Heart right ventricle (tissue), 16 donors: Measurements from ENCODE around the gene SLC4A9. TPM values are rescaled to one million over a fixed set of nuclear protein-coding genes. Genes with fewer than 3 reads are reported as not detected.

Source experiments
- ATAC-seq, 8 donors: fragments of 200-7000 bp; cut with Tn5 transposase; one replicate each; pipeline ENCODE4 v1.9.1; 2020; ENCODE audit warnings: mild to moderate bottlenecking in 8 of 8, moderate library complexity in 8 of 8, moderate number of reproducible peaks in 1 of 8
- DNase-seq, 2 donors: peaks; one replicate each; pipeline ENCODE4 v3.0.0-alpha.2; 2020
- H3K27ac ChIP-seq, 10 donors: fragments of 200-600 bp; sonication (generic) in 2 of 10; one replicate each; pipeline versions ENCODE4 v1.5.0 to v1.8.0; 2020 to 2022; ENCODE audit warnings: mild to moderate bottlenecking in 3 of 10
- H3K27me3 ChIP-seq, 7 donors: fragments of 200-600 bp; one replicate each; pipeline ENCODE4 v1.8.0; 2021 to 2022; ENCODE audit warnings: mild to moderate bottlenecking in 2 of 7
- H3K36me3 ChIP-seq, 9 donors: fragments of 200-600 bp; sonication (generic) in 1 of 9; one replicate each; pipeline versions ENCODE4 v1.5.0 to v1.8.0; 2020 to 2022; ENCODE audit warnings: mild to moderate bottlenecking in 2 of 9
- H3K4me1 ChIP-seq, 9 donors: fragments of 200-600 bp; sonication (generic) in 1 of 9; one replicate each; pipeline versions ENCODE4 v1.5.0 to v1.8.0; 2020 to 2022; ENCODE audit warnings: mild to moderate bottlenecking in 4 of 9
- H3K4me3 ChIP-seq, 10 donors: fragments of 200-600 bp; sonication (generic) in 2 of 10; one replicate each; pipeline versions ENCODE4 v1.5.0 to v1.8.0; 2020 to 2022; ENCODE audit warnings: mild to moderate bottlenecking in 7 of 10, moderate library complexity in 2 of 10
- H3K9me3 ChIP-seq, 11 donors: fragments of 200-600 bp in 10 of 11; sonication (generic) in 2 of 11; one replicate each; pipeline versions ENCODE4 v1.5.0 to v1.8.0; 2013 to 2022; ENCODE audit warnings: mild to moderate bottlenecking in 2 of 11, control low read depth in 1 of 11, moderate library complexity in 1 of 11
- WGBS, 2 donors: extraction: QIAGEN DNeasy Blood & Tissue Kit; methylation state at CpG; one replicate each; pipeline ENCODE4 v1.1.7; 2013; ENCODE audit warnings: inconsistent platforms in 1 of 2; 5-methylcytosine and 5-hydroxymethylcytosine counted together
- intact Hi-C, 10 donors: fragments of 100-400 bp; cut with DNase I; formaldehyde crosslinking; loops; one replicate each; pipeline versions ENCODE4 v1.11.1 to v1.14.2; 2022
- polyA plus RNA-seq, 2 donors: library from polyadenylated mRNA; stranded (reverse); fragments of 200-250 nt; gene quantifications; one replicate each; pipeline ENCODE4 v1.2.3, GENCODE V29; 2013
- total RNA-seq, 10 donors: library from RNA; stranded (reverse); fragmentation: NEBNext Ultra II Directional in 3 of 10; extraction: Animal tissue kit (Norgen Biotek cat#: 25700) in 3 of 10; gene quantifications; one replicate each; pipeline versions ENCODE4 v1.2.1 to v1.2.4, GENCODE V29; 2021 to 2023
- TF ChIP-seq, protein P1 (sequence below), 9 donors: fragments of 200-600 bp; sonication (generic) in 2 of 9; IDR thresholded peaks; one replicate each; pipeline versions ENCODE4 v1.5.0 to v1.8.0; 2021 to 2022; ENCODE audit warnings: antibody characterized with exemption in 9 of 9, mild to moderate bottlenecking in 5 of 9, moderate library complexity in 1 of 9
- donor health status: Arrhythmogenic right ventricular cardiomyopathy.
- donor health status: ischemic (EF 13 %, LVEDD 7.1; RV severe dilation, severe dysfunction).
- donor health status: healthy with polysubstance abuse.
- donor health status: DM: no; HTN: yes; CAD: no.
- donor health status: DM: no; HTN: no; CAD: no.
- donor health status: ischemic (EF 25% LVEDD 6.9; RV normal size, moderate dysfunction).
- donor health status: ischemic (EF 25% LVEDD 5.7; RV mildly dilated, moderate dysfunction).
- donor health status: healthy.
- donor health status: DM: yes; HTN: yes; CAD: no.
- donor health status: Ischemic cardiomyopathy.
- donor health status: ischemic (EF 35%, LVEDD 5.7; RV mildly dilated, moderate dysfunction).
- donor health status: nonischemic (EF 11% LVEDD 7.7; RV severe dilation, severe dysfunction).
- donor health status: DM: yes; HTN: yes; CAD: no.
- donor health status: PGD.
- donor health status: ischemic (EF 29% LVEDD 5.4; RV normal size, mild dysfunction).
- donor health status: nonischemic (EF 23%, LVEDD 6.1; RV moderate dilation, normal function).

SLC4A9 gene
- total and polyA plus RNA-seq, 12 donors: 0.01 to 0.34 (median 0.20) TPM; not detected in 8

DNA sequence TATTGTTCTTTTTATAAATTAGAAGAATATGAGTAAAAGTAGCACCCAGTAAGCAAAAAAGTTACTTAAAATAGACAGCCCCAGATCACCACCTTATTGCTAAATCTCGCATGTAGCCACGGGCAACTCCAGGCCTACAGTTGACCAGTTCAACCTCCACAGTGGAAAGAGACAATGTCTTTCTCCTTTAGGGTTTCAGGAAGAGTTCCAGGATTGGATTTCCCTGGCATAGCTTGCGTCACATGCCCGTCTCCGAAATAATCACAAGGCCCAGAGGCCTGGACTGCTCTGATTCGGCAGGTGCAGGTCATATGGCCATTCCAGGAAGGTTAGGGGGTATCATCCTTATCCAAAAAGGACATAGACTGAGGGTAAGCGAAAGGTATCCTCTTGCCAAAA lies 47.2 kb upstream of the SLC4A9 start:
- WGBS, 2 donors: 56 to 58% methylated on average over 7 of the region's 7 CpGs
- intact Hi-C loops: loop anchor here in 1 of 10 donors (1.0 kb wide), 1 partner anchor 17 kb away; no protein-coding TSS in a partner anchor
- H3K27me3 ChIP-seq: no peaks in the 10 kb centered on the region
- no peak overlapping the region for H3K4me3 ChIP-seq
- DNase-seq: no peak
- no peaks in the 10 kb centered on the region for H3K36me3 ChIP-seq
- H3K4me1 ChIP-seq: peaks cover 4 to 46% (median 32%) of the 10 kb centered on the region in 9 donors
- no peaks in the 10 kb centered on the region for H3K9me3 ChIP-seq
- peak in 1 of 8 donors; percentile 25 for ATAC-seq
- TF ChIP-seq, protein P1, sequence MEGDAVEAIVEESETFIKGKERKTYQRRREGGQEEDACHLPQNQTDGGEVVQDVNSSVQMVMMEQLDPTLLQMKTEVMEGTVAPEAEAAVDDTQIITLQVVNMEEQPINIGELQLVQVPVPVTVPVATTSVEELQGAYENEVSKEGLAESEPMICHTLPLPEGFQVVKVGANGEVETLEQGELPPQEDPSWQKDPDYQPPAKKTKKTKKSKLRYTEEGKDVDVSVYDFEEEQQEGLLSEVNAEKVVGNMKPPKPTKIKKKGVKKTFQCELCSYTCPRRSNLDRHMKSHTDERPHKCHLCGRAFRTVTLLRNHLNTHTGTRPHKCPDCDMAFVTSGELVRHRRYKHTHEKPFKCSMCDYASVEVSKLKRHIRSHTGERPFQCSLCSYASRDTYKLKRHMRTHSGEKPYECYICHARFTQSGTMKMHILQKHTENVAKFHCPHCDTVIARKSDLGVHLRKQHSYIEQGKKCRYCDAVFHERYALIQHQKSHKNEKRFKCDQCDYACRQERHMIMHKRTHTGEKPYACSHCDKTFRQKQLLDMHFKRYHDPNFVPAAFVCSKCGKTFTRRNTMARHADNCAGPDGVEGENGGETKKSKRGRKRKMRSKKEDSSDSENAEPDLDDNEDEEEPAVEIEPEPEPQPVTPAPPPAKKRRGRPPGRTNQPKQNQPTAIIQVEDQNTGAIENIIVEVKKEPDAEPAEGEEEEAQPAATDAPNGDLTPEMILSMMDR (IDR thresholded peaks at IDR 0.05): no peak
- peak overlapping the region in 9 of 10 donors; percentile 64 to 87 (median 79) for H3K27ac ChIP-seq

GRCh38 chr5:140317859-140318258 lies 42.1 kb upstream of the SLC4A9 start:
- H3K36me3 ChIP-seq: no peaks in the 10 kb centered on the region
- intact Hi-C loops: no loop called here
- H3K27me3 ChIP-seq: no peaks in the 10 kb centered on the region
- H3K4me3 ChIP-seq: no peak overlapping the region
- WGBS, 2 donors: 71 to 84% methylated on average over 5 of the region's 5 CpGs
- no peak for ATAC-seq
- TF ChIP-seq, protein P1 (IDR thresholded peaks at IDR 0.05): no peak
- H3K9me3 ChIP-seq: no peaks in the 10 kb centered on the region
- H3K4me1 ChIP-seq: peaks cover 5 to 50% (median 21%) of the 10 kb centered on the region in 9 donors
- no peak overlapping the region for H3K27ac ChIP-seq
- DNase-seq: no peak

DNA sequence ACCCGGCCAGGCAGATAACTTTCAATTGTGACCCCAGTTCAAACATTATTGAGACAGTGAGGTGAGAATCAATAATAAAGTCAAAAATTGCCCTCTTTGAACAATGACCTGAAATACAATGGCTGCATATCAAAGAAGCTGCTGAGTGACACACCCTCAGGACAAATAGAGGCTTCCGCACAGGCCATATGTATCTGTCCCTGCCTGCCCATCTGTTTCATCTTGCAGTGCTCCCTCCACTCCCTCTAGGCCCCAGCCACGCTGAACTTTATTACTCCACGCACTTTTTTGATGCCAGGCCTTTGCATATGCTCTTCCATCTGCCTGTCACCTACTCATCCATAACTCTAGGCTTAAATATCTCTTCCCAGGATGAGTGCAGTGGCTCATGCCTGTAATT lies 41.2 kb upstream of the SLC4A9 start:
- Histone ChIP-seq H3K4me1 (peaks cover 13 to 50% (median 24%) of the 10 kb centered on the region in 9 donors), H3K36me3 (no peaks in the 10 kb centered on the region), H3K9me3 (no peaks in the 10 kb centered on the region), H3K27me3 (no peaks in the 10 kb centered on the region), H3K4me3 (no peak overlapping the region), H3K27ac (no peak overlapping the region)
- TF ChIP-seq, protein P1 (IDR thresholded peaks at IDR 0.05): no peak
- no peak for ATAC-seq
- WGBS, 2 donors: 92 to 94% methylated on average over 4 of the region's 4 CpGs
- no peak for DNase-seq
- intact Hi-C loops: no loop called here

GRCh38 chr5:140319833-140320232 lies 40.2 kb upstream of the SLC4A9 start:
- peak in 1 of 8 donors; percentile 44 for ATAC-seq

More at GRCh38 chr5:140319833-140320232, 40.2 kb upstream of the SLC4A9 start:
- Histone ChIP-seq H3K27me3 (no peaks in the 10 kb centered on the region), H3K4me3 (no peak overlapping the region), H3K4me1 (peaks cover 15 to 61% (median 30%) of the 10 kb centered on the region in 9 donors), H3K9me3 (no peaks in the 10 kb centered on the region), H3K27ac (peak overlapping the region in 1 of 10 donors; percentile 64), H3K36me3 (no peaks in the 10 kb centered on the region)
- no peak for DNase-seq
- TF ChIP-seq, protein P1 (IDR thresholded peaks at IDR 0.05): no peak
- WGBS, 2 donors: 100% methylated on average over 1 of the region's 1 CpG
- intact Hi-C loops: no loop called here
